DMS153 treated with DMSO at 0.1 percent for 48 hours (cell line): ENCODE data around the gene PSMA7.
A peak's percentile ranks its signal among the peaks of the same experiment; 100 is the strongest.
"Not testable (repeated sequence)": the region's sequence is repeated elsewhere in the genome, so short reads cannot be mapped to it uniquely, and the experiment has no call there.

Source experiments
- DNase-seq: peaks from one replicate; lab custom pipeline; 2025; ENCODE audit not compliant: unreplicated experiment; lab: John Stamatoyannopoulos, UW

The PSMA7 gene

DNA sequence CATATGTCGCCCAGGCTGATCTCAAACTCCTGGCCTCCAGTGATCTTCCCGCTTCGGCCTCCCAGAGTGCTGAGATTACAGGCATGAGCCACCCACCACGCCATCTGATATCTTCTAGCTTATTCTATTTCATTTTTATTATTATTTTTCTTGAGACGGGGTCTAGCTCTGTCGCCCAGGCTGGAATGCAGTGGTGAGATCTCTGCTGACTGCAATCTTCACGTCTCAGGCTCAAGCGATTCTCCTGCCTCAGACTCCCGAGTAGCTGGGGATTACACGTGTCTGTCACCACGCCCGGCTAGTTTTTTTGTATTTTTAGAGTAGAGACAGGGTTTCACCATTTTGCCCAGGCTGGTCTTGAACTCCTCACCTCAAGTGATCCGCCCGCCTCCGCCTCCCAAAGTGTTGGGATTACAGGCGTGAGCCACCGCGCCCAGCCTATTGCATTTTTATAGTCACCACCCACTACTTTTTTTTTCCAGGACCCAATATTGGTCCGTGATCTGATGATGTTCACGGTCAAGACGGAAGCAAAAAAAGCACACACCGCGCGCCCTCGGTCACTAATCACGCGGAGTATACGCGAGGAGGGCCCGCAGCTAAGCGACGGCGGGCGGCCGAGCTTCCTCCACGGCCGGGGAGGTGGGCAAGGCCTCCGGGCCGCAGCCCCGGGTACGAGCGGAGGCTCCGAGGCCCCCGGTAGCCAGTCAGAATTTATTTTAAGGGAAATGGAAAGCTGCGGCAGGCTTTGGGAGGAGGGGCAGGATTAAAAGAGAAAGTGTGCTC, 22.0 kb downstream of the PSMA7 start:
- peak; percentile 49 for DNase-seq

DNA sequence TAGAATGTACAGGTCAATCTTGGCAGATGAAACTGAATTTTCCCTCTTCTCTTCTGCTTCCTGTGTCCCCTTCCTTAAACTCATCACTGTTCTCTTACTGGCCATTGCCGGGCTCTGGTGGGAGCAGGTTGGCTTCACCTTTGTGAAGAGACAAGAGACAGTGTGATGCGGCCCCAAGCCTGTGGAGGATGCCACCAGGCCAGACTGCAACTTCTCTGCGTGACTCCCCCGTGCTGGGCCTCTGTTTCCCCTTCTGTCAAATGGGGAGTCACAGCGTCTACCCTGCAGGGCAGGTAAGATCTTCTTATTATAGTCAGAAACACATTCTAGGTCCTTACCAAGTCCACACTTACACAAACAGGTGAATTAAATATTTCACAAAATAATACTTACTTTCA, 22.8 kb downstream of the PSMA7 start:
- DNase-seq = no peak

DNA sequence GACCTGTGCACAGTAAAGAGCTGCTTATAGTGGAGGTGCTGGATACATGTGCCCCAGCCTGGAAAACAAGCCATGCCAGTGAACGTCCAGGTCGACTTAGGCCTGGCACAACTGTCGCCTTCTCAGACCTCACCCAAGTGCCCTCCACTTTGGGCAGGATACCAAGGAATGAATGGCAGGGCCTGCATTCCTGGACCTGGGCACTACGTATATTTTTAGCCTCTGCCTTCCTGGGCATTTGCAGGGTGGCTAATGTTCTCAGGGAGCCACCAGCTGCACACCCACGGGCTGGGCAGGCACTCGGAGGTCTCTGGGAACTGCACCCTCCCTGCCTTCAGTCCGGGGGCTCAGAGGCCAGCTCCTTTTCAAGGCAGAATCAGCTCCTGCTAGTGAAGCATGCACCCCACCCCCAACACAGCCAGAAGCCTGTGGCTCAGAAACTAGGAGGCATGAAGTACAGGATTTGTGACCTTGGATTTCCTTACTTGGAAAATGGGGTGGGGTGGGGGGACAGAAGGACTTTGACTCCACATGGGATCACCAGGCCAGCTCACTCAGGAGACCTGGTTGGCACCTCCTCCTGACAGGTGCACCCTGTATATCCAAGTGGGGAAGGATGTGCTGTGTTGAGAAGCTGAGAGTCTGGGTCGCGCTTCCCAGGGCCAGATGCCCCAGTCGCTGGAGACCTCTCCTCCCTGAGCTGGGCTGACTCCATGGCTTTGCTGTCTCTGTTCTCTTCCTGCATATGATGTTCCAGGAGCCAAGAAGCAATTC, 23.4 kb downstream of the PSMA7 start:
- DNase-seq = no peak

DNA sequence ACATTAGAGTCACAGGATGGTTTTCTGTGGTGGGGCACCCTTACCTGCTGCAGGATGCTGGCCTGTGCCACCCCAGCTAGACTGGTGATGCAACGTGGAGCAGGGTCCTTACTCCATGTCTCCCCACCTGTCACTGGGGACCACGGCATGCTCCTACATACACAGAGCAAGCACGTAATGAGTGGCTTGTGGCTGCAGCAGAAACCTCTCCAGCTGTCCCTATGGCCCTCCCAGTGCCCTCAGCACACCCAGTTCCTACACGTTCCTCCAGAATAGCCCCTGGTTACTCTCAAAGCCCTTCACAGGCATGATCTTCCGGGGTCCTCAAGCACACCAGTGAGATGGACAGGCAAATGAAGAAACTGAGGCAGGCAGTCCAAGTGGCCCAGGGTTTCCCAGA, 24.1 kb downstream of the PSMA7 start:
- no peak for DNase-seq

DNA sequence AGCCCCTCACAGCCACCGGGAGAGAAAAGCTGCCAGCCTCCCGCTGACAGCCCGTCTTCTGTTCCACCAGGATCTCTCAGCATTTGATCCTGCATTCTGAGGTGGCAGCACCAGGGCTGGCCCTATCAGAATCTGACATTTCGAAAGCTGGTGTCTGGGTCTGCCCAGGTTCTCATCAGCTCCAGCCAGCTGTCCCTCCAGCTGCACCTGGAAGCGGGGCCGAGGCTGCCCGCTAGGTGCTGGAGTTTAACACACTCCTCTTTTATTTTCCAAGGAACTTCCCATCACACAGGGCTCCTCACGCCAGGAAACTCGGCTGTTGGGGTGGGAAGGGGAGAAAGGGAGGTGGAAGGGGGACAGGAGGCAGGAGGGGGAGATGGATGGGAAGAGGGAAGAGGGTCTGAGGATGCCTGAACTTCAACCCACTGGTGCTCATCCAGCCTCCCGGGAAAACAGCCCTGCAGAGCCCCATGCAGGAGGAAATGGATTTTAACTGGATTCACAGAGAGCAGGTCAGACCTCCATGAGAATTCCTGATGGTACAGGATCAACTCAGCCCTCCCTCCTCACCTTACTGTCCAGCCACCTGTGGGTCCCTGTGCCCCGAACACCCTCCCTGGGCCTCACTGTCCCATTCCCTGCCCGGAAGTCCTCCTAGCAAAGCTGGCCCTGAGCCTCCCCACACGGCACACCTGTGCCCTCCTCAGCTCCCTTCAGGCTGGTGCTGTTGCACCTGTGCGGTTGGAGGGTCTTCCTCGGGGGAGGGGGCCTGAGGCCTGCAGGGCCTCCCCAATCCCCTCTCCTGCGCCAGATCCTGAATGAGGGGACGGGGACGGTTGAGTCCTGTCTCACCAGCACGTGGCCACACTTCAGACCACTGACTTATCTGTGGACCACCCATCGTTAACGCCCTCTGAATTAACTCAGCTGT, 24.8 kb downstream of the PSMA7 start:
- DNase-seq = no peak

DNA sequence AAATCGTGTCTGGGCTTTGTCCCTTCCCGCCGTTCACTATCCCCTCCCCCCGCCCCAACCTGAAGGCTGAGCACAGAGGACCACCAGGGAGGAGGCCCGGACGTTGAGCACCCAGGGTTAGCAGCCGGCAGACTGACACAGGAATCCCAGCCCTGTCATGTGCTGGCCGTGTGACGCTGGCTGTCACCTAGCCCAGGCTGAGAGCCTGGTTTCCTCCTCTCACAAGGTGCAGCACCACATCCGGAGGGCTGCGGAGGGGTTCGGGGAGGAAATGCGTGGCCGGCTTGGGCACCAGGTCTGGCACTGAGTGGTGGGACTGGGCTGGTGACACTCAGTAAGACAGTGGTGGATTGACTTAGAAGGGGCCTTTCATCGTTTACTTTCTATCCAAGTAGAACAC, 25.5 kb downstream of the PSMA7 start:
- no peak for DNase-seq

DNA sequence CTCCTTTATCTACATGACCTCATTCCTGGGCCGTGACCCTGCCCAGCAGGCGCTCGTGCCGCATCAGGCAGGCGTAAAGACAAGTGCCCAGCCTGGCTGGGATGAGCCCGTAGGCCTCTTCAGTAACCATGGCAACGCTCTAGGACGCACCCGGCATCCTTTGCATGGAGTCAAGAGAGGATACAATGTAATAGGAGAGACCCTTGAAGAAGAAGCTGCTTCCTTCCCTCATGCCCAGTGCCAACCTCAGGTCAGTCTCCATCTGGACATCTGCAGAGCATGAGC, 25.9 kb downstream of the PSMA7 start:
- no peak for DNase-seq

DNA sequence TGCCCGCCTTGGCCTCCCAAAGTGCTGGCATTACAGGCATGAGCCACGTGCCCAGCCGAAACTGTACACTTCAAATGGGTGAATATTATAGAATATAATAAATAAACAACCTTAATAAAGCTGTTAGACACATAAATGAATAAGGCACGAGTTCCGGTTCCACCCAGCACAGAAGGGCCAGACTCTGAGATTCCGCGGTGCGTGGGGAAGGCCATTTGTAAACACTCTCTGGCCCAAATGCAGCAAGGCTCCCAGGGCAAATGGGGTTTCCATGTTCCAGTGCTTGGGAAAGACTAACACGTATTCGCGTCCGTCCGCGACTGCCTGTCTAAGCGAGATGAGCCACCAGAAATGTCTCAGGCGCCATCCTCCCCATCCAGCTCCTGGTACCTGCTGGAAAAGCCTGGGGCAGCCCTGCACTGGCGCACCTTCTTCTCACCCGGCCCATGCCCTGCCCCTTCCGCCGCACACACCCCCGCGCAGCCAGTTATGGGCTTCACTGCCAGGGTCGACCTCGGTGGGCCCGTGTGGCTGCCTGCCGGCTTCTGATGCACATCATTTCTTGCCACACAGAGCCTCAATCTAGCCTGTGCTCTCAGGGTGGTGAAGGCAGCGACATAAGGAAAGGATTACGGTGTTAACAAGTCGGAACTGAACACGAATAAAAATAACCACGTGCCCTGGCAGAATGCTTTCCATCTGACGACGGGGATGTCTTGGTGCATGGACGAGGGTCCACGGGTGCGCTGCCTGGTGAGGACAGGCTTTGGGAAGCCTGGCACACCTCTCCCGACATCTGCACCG, 26.4 kb downstream of the PSMA7 start:
- DNase-seq = peak; percentile 1

DNA sequence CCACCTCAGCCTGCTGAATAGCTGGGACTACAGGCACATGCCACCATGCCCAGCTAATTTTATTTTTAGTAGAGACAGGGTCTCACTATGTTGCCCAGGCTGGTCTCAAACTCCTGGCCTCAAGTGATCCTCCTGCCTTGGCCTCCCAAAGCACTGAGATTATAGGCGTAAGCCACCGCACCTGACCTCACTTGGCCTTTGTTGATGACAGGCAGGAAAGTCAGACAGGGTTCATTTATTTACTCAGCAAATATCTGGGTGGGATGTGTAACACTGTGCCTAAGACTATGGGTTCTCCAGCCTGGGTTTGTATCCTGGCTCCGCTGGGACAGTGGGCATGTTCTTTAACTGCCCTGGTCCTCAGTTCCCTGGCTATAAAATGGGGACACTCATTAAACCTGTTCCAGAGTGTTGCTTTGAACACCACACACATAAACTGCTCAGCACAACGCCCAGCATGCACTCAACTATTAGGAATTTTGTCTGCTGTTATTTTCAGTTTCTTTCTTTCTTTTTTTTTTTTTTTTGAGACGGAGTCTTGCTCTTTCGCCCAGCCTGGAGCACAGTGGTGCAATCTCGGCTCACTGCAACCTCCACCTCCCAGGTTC, 27.3 kb downstream of the PSMA7 start:
- not testable (repeated sequence) for DNase-seq

DNA sequence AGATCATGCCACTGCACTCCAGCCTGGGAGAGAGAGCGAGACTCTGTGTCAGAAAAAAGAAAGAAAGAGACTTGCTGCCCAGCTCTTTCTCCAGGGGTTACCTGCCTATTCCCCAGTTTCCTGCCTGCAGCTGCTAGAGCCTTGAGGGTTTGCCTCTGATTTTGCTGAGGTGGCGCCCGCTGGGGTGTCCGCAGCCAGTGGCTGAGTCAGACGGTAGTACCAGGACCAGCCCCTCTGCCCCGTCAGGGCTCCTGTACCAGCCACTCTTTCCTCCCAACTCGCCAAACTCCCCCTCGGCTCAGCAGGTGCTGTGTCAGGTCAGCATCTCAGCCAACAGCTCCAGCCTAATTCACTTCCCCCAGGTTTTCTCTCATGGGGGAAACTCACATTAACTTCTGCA, 28.3 kb downstream of the PSMA7 start:
- DNase-seq = no peak

DNA sequence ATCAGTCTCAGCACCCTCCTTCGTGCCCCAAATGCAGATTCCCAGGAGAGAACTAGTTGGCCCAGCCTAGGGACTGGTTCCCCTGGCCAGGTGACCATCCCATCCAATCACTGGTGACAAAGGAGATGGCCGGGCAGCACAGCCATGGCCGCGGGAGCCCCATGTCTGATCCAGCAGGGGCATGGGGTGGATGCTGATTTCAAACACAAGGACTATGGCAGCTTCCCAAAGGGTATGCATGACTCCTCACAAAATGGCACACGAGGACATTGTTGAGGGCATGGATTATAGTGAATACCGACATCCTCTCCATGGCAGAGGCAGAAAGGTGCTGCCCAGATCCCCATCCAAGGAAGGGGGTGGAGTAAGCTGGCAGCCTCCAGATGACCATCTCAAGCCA, 30.8 kb downstream of the PSMA7 start:
- no peak for DNase-seq

DNA sequence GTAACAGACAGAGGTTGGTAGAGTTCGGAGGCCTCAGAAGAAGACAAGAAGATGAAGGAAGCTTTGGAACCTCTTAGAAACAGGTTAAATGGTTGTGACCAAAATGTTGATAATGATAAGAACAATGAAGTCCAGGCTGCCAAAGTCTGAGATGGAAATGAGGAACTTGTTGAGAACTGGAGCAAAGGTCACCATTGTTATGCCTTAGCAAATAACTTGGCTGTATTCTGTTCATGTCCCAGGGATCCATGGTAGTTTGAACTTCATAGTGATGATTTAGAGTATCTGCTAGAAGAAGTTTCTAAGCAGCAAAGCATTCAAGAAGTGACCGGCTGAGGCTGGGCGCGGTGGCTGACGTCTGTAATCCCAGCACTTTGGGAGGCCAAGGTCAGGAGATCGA, 32.0 kb downstream of the PSMA7 start:
- DNase-seq = no peak

DNA sequence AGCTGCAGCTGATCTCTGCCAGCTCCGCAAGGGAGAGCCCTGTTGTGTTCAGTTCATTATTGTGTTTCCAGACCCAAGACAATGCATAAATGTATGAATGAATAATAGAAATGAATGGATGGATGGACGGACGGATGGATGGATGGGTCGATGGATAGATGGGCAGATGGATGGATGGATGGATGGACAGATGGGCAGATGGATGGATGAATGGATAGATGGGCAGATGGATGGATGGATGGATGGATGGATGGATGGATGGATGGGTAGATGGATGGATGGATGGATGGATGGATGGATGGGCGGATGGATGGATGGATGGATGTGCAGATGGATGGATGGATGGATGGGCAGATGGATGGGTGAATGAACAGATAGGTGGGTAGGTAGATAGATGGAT, 37.6 kb downstream of the PSMA7 start:
- no peak for DNase-seq

DNA sequence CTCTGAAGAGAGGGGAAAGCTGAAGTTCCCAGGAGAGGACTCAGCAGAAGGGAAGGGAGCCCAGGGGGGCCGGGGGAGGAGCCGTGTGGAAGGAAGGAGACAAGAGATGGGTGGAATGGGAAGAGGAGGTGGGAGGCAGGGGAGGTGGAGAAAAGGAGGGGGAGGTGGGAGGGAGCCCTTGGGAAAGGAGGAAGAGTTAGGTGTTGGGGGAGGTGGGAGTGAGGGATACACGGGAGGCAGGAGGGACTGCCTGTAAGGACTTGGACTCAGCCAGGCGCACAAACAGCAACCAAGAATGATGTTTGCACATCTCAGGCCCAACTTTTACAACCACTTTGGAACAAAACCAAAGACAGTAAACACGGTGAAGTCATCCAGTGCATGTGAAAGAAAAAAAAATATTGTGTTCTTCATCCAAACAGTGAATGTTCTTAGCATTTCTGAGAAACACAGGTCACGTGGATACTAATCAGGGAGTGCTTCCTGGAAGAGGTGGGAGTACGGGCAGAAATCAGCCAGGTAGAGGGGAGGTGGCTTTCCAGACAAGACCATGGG, 38.3 kb downstream of the PSMA7 start:
- no peak for DNase-seq

DNA sequence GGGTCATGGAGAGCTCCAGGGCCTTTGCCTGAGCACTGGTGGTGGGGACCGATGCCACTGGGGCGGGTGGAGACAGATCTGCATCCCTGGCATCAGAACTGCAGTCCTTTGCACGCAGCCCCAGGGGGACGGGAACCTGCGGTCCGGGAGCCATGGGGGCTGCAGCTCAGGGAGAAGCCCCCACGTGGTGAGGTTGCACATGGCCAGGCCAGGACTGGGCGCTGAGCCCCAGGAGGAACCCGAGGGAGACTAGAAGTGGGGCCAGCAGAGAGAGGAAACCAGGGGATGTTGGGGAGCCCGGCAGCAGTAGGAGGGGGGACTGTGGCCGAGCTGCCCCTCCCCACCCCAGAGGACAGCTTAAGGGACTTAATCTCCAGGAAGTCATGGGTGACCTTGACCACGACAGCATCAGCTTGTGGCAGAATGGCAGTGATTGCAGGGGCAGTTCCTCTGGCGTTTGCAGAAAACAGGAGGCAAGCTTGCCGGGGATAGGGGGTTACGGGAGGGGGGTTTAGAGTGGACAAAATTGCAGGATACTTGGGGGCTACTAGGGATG, 38.9 kb downstream of the PSMA7 start:
- no peak for DNase-seq

DNA sequence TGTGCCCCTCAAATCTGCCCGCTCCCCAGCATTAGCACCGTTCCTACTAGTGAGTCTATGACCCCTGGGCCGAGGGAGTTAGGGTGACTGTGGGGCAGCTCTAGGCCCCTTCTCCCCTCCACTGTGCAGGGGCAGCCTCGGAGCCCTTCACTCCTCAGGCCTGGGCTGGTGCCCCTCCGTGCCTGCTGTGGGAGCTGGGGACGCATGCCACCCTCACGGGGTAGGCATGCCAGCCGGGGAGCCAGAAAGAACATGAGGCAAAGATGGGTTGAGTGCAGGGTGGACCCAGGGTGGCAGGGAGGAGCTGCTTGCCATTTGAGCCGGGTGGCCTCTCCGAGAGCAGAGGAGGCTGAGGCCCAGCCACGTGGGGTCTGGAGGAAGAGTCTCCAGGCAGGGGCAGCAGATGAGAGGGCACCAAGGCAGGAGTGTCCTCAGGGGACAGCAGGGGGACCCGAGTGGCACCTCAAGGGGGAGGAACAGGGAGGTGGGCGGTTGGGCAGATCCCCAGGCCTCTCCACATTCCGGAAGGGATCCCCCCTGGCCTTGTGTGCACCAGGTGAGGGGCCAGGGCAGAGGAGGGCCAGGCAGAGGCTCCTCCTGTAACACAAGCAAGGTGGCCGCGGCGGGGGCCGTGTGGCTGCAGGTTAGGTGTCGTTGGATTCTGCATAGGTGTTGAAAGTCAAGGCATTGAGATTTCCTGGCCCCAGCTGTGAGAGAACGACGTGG, 39.5 kb downstream of the PSMA7 start:
- no peak for DNase-seq

DNA sequence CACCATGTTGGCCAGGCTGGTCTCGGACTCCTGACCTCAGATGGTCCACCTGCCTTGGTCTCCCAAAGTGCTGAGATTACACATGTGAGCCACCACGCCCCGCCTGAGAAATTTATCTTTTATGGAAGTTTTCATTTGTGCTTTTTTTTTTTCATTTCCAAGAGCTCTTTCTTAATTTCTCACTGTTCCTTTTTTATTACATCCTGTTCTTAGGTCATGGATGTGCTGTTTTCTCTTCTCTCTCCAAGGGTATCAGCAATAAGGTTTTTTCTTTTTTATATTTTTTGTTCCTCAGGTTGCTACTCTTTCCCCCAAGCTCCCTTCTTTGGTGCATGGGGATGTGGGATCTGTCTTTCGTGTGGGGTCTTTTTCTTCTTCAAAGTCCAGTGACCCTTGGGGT, 42.1 kb downstream of the PSMA7 start:
- no peak for DNase-seq

DNA sequence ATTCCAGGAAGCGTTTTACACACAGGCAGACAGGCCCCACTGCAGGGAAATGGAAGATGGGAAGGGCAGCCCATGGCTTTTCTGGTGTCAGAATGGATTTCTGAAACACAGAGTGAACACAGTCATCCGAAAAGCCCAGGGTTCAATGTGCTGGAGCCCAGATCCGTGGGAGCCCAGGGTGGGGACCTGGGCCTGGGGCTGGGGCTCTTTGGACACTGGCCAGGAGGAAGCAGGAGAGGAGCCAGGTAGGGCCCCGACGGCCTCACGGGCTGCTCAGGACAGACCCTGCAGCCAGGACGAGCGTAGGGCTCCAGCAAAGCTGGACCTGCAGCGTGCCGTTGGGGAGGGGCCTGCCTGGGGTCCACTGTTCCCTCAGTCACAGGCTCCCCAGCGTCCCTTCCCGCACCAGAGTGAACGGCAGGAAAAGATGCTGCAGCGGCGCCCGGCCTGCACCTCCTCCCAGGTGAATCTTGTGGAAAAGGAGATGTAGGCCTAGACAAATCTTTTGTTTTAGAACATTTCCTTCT, 45.2 kb downstream of the PSMA7 start:
- no peak for DNase-seq
